Fibroblast of mammary gland (primary cell): ENCODE results near the gene MAPK8.

ENCODE experiments used
- DNase-seq: peaks from one replicate; pipeline ENCODE4 v3.0.0-alpha.2; 2010; ENCODE audit warnings: low read depth
- H3K4me3 ChIP-seq: 2 replicates; pipeline ENCODE4 v1.5.1; 2011; ENCODE audit warnings: low read depth, mild to moderate bottlenecking, low read length, moderate library complexity; ENCODE audit not compliant: control insufficient read depth
- TF ChIP-seq, protein P1 (sequence below): conservative IDR thresholded peaks from 2 replicates; pipeline ENCODE4 v1.5.1; 2011; ENCODE audit warnings: low read depth, low read length, inconsistent platforms; ENCODE audit not compliant: control insufficient read depth, insufficient read depth

The MAPK8 gene

GRCh38 chr10:48465860-48466521 lies 159.5 kb downstream of the MAPK8 start:
- no peak overlapping the region for H3K4me3 ChIP-seq
- DNase-seq, result no peak
- TF ChIP-seq, protein P1, sequence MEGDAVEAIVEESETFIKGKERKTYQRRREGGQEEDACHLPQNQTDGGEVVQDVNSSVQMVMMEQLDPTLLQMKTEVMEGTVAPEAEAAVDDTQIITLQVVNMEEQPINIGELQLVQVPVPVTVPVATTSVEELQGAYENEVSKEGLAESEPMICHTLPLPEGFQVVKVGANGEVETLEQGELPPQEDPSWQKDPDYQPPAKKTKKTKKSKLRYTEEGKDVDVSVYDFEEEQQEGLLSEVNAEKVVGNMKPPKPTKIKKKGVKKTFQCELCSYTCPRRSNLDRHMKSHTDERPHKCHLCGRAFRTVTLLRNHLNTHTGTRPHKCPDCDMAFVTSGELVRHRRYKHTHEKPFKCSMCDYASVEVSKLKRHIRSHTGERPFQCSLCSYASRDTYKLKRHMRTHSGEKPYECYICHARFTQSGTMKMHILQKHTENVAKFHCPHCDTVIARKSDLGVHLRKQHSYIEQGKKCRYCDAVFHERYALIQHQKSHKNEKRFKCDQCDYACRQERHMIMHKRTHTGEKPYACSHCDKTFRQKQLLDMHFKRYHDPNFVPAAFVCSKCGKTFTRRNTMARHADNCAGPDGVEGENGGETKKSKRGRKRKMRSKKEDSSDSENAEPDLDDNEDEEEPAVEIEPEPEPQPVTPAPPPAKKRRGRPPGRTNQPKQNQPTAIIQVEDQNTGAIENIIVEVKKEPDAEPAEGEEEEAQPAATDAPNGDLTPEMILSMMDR, result no peak

DNA sequence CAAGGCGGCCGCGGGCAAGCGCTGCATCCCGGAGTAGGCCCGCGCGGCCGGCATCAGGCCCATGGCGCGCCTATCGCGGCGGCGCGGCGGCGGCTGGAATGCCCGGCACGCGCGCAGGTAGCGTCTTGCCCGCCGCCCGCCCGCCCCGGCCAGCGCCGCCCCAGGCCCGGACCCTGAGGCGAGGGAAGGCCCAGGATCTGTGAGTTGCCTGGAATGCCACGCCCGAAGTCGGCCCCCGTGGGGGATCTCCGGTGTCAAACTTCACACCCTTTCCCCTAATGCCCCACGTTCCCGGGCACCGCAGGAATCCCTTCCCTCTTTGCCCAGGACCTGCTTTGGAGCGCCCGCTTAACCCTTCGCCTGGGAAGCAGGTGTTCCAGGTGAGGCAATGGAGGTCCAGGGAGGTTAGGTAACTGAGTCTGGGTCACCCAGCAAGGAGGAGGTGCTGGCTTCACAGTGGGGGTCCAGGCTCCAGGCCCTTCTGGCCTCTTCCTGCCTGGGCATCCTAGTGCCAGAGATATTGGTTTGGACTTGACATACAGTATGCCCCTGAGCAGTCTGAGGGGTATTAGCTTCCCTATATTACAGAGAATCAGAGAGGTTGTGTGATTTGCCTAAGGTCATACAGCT lies 160.2 kb downstream of the MAPK8 start:
- H3K4me3 ChIP-seq, result no peak overlapping the region
- TF ChIP-seq, protein P1, result no peak
- DNase-seq, result no peak

DNA sequence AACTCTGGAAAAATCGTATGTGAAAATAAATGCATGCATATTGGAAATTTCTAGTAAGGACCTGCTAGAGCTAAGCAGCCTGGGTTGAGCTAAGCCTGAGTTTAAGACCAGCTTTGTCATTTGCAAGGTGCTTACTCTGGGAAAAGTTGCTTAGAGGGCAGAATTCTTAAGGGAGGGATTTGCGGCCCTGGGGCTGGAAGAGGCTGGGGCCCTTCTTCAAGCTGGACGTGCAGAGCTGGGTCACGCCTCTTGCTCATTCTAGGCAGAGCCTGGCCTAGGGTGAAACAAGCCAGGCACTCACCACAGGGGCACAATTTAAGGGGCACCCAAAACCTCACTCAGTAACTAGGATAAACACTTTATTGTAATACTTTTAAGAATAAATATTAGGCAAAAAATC lies 161.2 kb downstream of the MAPK8 start:
- TF ChIP-seq, protein P1, result no peak
- no peak for DNase-seq
- no peak overlapping the region for H3K4me3 ChIP-seq

DNA sequence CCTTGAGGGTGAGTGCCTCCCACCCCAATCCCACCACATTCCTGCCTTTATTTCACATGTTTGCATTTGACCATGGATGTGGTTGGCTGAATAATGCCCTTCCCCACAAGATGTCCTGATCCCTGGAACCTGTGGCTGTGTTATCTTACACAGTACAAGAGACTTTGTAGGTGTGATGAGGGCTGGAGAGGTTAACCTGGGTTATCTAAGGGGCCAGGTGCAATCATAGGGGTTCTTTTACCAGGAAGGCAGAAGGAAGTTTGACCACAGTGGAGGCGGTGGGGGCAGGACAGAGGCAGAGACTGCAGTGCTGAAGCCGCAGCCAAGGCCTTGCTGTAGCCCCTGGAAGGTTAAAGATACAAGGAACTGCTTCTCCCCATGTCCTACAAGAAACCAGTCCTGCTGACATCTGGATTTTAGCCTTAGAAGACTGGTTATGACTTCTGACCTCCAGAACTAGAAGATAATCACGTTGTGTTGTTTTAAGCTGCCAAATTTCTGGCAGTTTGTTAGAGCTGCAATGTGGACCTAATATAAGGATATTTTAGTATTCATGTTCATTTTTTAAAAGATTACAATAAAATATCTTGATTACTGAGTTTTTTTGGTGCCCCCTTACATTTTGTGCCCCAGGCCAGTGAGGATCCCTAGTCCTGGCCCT lies 161.8 kb downstream of the MAPK8 start:
- TF ChIP-seq, protein P1, result no peak
- no peak for DNase-seq
- H3K4me3 ChIP-seq, result no peak overlapping the region

DNA sequence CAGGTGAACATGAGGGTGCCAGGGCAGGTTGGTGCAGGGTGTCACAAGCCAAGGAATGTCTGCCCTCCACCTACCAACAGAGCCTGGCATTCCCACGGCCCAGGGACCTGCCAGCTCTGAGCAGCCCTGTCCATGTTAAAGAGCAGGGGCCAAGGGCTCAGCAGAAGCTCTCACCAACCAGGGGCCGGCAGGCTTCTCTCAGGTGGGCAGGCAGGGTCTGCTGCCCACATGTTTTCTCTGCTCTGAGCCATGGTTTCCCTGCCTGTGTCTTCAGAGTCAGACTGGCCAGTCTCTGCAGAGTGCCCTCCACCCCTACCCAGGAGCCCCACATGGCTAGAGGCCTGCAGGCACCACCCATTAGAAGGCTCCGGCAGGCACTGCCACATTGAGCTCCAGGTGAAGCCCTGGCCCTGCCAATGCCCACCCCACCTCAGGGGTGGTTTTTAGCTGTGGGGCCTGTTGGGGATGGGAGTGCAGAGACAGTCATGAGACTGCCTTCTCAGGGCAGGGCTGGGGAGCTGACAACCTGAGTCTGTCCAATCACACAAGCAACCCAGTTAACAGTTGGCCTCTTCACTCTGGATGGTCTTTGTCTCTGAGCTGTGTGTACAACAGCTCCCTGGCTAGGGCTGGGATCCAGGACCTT lies 162.5 kb downstream of the MAPK8 start:
- no peak for DNase-seq
- no peak overlapping the region for H3K4me3 ChIP-seq
- TF ChIP-seq, protein P1, result no peak

DNA sequence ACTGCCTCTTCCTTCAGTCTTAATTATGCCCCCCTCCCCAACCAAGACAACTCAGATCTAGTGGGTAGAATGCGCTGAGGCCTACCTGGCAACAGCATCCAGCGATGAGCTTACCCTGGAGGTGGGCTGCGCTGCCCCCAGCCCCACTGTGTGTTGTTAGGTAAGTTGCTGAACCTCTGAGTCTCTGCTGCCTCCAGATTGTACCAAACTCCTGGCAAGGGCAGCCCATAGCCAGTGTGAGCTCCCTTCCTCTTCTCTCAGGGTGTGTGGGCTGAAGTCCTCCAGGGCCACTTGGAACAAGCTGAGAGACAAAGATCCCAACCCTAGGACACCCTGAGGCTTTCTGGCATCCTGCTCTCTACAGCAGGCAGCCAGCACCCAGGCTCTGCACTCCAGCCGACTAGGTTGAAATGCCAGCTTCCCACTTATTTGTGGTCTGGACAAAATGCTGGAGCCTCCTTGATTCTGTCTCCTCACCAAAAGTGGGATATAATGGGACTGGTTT lies 163.1 kb downstream of the MAPK8 start:
- no peak for DNase-seq
- no peak overlapping the region for H3K4me3 ChIP-seq
- TF ChIP-seq, protein P1, result no peak
